Measurements from ENCODE around the gene OPTC.
A peak's percentile ranks its signal among the peaks of the same experiment; 100 is the strongest.
"Not testable (repeated sequence)": the region's sequence is repeated elsewhere in the genome, so short reads cannot be mapped to it uniquely, and the experiment has no call there.

Gene OPTC

DNA sequence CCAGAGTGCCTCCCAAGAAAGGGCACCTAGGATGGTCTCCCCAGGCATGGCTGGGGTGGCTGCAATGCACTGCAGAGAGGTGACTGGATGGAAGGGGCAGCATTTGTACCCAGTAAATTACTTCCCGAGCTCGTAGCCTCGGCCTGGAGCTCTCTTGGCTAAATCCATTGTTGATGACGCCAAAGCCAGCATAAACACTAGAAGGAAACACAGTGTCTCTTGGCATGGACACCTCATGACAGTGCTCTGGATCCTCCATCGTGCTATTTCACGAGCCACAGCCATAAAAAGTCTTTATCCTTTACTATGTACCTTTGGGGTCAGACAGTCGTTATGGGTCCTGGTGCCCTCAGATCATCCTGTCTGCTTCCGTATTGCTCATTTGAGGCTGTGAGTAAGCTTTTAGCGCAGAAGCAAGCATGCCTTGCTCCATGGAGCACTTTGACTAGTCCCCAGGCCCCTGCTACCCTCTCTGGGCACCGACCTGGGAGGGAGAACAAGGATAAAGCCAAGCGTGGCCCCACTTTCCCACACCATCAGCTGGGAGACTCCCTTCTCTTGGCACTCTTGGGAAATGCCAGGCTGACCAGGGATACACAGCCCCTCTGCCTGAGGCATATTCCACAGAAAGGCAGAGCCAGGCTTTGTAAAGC lies 28.7 kb upstream of the OPTC start:
- DNase-seq (ENCODE audit: low read depth in 4 of 4, low spot score in 1 of 4): no peak

DNA sequence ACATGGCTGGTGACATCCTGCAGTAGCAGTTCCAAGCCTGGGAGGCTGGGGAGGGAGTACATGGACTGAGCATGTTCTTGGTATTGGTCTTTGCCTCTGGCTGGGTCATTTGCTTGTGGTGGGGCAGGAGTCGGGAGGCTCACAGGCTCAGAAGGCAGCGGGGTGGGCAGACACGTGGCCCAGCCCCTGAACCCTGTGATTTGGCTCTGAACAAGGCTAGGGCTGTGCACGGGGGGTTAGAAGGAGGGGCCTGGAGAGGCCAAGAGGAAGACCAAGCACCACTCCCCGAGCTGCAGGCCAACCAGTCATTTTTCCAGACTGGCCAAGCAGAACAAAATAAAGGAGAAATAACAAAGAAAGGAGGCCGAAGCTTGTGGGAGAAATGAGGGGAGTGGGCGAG lies 28.0 kb upstream of the OPTC start:
- DNase-seq (ENCODE audit: low read depth in 4 of 4, low spot score in 1 of 4): no peak

DNA sequence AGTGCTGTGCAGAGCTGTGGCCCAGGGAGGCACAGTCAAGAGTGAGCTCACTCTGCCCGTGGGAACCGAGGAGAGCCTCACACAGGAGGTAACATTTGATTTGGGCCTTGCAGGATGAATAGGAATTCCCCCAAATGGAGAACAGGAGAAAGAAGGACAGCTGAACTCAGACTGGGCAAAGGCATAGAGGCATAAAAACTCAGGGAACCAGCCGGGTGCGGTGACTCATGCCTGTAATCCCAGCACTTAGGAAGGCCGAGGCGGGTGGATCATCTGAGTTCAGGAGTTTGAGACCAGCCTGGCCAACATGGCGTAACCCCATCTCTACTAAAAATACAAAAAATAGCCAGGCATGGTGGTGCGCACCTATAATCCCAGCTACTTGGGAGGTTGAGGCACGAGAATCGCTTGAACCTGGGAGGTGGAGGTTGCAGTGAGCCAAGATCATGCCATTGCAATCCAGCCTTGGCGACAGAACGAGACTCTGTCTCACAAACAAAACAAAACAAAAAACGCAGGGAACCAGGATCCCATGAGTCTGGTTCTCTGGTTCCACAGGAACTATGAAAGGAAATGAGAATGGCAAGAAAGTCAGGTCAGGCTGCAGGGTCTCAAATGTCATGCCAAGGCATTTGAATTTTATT lies 26.9 kb upstream of the OPTC start:
- not testable (repeated sequence) for DNase-seq (ENCODE audit: low read depth in 4 of 4, low spot score in 1 of 4)

DNA sequence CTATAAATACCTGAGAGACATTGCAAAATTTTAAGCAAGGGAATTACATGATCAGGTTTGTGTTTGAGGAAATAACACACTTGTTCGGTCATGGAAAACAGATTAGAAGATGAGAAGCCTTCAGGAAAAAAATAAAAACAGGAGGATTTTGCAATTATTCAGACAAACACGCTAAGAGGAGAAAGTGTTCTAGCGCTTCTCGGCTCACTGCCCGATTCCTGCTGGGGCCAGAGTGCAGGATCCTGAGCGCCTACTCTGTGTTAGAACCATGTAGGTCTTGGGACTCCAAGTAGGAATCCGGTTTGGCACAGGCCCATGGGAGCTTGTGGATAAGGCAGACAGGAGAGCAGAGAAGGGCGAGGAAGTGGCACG lies 26.4 kb upstream of the OPTC start:
- no peak for DNase-seq (ENCODE audit: low read depth in 4 of 4, low spot score in 1 of 4)

DNA sequence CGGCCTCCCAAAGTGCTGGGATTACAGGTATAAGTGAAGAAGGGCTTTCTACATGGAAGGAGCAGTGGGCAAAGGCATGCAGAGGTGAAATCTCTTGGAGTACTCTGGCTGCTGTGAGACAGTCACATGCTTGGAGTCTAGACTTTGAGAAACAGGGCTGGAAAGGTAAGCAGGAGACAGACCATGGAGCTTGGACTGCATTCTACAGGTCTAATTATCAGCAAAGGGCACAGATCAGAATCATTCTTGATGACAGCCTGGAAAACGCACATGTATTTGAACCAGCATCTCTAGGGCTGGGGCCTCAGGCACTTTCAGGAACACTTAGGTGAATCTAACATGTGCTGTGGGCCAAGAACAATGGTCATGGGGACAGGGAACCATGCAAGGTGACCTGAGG lies 25.6 kb upstream of the OPTC start:
- DNase-seq (ENCODE audit: low read depth in 4 of 4, low spot score in 1 of 4): no peak

DNA sequence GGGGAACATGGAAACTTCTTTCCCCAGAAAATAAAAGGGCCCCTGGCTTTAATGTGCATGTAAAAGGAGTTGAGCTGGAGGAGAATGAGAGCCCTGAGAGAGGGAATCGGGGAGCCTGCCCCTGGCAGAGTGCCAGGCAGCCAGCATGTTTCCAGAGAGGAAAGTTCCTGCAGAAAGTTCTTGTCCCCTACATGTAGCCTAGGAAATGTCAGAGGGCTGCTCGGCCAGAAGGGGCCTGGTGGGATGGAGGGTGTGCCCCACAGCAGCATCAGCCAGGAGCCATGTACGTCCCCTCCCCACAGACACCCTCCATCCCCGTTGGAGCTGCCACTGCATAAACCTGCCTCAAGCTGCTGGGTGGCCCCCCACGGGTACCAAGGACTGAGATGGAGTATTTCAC lies 23.7 kb upstream of the OPTC start:
- no peak for DNase-seq (ENCODE audit: low read depth in 4 of 4, low spot score in 1 of 4)

DNA sequence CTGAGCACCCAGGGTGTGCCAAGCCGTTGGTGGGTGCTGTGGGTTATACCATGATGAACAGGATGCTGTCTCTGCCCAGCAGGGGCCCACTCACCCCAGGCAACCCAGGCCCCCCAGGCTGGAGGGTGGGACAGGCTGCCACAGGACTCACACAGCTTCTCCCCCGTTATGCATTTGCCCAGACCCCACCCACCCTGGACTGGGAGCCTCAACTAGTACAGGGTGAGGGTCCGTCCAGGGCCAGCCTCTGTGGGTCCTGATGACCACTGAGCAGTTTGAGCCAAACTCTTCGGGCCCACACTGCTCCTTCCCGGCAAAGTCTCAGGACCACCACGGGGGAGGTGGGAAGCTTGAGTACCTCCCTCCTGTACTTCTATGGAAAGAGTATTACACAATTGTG lies 22.1 kb upstream of the OPTC start:
- no peak for DNase-seq (ENCODE audit: low read depth in 4 of 4, low spot score in 1 of 4)

DNA sequence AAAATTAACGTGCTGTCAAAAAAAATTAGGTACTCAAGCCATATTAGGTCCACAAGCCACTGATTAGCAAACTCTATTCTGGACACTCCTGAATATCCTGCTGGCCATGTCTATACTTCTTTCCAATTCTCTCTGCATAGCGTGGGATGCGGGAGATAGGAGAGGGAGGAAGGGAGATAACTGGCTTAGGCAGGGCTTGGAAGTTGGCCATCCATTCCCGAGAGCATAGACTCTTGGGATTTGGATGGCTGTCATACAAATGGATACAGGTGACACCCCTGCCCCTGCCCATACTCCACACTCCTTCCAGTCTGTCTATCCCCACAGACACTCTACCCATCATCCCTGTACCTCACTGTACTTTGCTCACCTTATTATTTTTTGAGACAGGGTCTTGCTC lies 20.7 kb upstream of the OPTC start:
- DNase-seq (ENCODE audit: low read depth in 4 of 4, low spot score in 1 of 4): no peak

DNA sequence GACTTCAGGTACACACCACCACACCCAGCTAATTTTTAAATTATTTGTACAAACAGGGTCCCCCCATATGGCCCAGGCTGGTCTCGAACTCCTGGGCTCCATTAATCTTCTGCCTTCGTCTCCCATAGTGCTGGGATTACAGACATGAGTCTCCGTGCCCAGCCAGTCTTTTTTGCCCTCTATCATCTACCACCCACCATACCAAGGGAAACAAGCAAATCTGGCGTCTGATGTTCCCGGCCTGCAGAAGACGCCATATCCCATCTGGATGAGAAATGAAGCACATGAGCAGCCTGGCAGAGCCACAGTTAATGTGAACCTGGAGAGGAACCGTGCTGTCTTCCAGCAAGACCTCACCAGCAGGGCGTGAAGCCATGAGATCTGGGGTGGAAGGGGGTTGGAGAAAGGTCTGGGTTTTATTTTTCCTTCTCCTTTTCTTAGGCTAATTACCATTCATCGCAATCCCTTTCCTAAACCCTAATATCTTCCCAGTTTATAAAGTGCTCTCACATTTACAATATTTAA lies 20.1 kb upstream of the OPTC start:
- no peak for DNase-seq (ENCODE audit: low read depth in 4 of 4, low spot score in 1 of 4)

DNA sequence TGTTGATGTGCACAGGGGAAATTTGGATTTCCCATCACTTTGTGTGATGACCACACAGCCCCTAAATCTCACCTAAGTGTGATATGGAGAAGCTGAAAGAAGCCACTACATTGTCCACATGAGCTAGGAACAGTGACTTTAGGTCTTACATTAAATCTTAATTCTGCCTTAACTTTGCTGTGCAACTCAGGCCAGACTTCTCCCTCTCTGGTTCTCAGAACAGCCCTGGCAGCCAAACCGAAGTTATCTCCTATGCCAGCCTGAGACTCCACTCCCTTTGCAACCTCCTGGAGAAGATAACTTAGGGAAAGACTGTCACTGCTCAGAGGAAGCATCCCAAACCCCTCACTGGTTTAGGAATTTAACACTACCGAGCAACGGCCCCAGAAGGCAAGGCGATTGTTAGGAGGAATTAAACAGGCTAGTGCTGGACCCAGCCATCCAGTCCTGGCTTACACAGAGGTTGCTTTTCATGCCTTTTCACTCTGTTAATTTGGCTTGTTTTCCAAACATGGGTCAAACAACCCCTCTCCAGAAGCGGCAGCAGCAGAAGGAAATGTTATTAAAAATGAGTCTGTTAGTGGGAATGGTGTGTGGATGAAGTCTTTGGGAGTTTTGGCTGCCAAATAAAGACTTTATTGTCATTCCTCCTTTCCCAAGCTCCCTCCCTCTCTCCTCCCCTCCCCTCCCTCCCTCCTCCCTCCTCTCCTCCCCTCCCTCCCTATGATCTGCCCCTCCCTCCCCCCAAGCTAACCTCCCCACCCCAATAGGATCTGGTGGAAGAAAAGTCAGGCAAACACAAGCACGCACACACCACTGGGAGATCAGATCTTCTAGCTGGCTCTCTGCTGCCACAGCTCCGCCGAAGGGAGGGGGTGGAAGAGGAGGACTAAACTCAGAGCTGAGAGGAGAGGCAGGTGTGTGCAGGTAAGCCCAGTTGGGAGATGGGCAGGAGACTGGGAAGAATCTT lies 18.7 kb upstream of the OPTC start, which contains the start of gene PRELP:
TSS of gene PRELP (plus strand) at position 795 of the 970 bp plus-strand sequence. CDS start 7,379 bp downstream, outside the sequence.
- no peak for DNase-seq (ENCODE audit: low read depth in 4 of 4, low spot score in 1 of 4)

DNA sequence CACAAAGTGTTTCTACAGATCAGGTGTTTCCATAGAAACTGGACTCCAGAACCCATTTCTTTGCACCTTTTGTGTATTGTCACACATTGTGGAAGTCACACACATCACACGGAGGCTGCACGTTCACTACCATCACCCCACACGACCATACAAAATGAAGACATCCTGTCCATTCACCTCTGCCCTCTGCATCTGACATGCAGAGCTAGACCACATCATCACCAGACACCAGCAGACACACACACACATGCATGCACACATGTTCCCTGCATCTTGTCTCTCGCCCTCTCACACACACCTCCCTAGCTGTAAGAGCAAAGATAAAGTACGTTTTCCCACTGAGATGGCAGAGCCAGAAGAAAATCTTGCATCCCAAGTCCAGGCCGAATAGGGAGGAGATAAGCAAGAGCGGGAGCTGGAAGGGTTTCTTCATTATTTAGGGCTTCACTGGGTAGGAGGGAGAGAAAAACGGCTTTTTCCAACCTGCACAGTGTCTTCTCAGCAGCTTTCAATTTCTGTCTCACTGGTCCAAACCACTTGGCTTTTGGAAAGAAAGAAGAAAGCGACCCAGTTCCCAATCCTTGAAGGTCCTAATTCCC lies 17.6 kb upstream of the OPTC start:
- no peak for DNase-seq (ENCODE audit: low read depth in 4 of 4, low spot score in 1 of 4)

DNA sequence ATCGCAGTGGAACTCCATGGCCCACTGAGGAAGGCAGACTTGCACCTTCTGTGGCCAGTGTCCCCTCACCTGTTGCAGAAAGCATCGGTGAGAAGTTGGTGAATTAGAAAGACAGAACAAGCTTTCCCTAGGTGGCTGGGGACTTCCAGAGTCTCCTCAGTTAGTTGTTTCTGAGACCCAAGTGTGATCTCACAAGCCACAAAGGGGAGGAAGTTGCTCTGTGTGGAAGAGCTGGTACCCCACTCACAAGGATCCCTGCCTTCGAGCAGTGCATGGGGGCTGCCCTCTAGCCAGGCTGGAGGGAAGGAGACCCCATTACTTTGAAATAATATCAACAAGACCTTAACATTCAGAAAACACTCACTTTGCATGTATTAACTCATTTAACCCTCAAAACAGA lies 16.2 kb upstream of the OPTC start:
- no peak for DNase-seq (ENCODE audit: low read depth in 4 of 4, low spot score in 1 of 4)

DNA sequence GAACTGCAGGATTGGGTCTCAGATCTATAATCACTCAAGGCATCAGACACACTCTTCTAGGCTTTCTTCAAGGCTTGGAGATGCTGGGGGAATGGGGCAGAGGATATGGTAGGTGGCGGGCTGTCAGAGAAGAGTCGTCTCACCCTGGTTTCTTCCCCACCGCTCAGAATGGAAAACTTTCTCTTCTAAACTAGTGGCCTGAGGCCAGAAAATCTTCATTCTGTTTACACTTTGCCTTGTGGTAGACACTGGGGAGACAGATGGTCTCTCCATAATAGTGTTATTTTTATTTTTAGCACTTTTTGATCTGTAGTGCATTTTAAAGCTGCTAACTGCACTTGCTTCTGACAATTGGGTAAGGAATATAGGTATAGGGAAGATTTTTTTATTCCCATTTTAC lies 15.7 kb upstream of the OPTC start:
- no peak for DNase-seq (ENCODE audit: low read depth in 4 of 4, low spot score in 1 of 4)

DNA sequence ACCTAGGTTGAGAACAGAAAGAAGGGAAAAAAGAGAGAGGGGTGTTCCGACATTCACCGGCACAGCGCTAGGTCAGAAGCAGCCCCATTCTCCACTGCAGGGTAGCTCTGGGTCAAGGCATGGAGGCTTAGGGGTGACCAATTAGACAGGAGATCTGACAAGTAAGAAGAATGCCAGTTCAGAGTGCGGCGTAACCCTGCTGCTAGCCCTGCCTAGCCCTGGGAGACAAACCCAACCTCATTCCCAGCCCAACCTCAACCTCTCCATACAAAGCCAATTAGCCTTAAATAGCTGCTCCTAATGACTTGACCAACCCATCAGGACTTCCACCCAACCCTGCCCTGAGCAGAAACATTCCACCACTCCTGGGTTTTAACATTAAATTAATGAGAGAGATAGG lies 15.0 kb upstream of the OPTC start:
- DNase-seq (ENCODE audit: low read depth in 4 of 4, low spot score in 1 of 4): no peak

DNA sequence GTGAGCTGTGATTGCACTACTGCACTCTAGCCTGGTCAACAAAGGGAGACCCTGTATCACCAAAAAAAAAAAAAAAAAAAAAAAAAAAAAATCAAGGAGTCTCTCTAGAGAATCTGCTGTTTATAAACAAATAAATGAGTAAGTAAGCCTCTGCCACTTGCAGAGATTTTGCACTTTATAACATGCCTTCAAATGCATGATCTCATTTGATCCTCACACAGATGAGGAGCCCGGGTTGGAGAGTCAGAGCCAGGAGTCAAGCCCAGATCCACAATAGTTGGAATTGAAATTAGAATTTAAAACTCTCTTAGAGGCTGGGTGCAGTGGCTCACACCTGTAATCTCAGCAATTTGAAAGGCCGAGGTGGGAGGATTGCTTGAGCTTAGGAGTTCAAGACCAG lies 14.3 kb upstream of the OPTC start:
- no peak for DNase-seq (ENCODE audit: low read depth in 4 of 4, low spot score in 1 of 4)

DNA sequence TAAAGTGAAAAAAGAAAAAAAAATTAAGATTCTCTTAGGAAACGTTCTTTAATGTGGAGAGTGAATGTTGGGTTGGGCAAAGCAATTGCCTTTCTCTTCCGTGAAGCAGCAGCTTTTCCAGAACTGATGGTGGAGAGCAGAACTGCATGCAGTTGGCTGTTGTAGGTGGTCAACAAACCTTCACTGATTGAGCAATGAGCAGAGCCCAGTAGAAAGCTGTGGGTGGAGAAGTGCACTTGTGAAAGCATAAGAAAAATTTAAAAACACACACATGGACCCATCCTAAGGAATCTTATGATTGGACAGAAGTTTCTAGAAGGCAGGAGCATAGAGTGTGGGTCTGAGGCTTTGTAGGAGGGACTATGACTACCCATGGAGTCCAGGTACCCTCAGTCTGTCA lies 13.9 kb upstream of the OPTC start:
- no peak for DNase-seq (ENCODE audit: low read depth in 4 of 4, low spot score in 1 of 4)

DNA sequence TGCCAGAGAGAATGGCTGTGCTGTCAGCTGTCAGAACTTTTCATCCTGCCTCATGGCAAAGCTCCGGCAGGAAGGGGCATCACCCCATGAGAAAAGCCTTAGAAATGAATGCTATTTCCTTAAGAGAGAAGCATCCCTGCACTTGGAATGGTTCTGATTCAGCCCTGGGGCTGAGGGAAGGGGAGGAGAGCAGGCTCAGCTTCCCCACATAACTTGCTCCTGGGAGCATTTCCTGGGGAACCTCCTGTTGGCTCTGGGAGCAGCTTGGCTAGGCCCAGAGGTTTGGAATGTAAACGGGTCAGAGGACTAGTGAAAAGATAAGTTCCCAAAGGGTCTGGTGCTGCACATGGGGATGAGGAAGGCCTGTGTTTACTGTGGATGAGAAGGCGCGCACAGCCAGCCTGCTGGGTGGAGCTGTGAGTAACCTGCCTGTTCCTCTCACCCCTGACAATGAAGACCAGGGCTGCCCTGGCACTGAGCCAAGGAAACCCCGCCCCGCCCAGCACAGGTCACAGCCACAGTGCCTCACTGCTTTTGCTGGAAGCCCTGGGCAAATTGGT lies 13.3 kb upstream of the OPTC start:
- DNase-seq (ENCODE audit: low read depth in 4 of 4, low spot score in 1 of 4): peak in 2 of 4 experiments; percentile 37 to 38

DNA sequence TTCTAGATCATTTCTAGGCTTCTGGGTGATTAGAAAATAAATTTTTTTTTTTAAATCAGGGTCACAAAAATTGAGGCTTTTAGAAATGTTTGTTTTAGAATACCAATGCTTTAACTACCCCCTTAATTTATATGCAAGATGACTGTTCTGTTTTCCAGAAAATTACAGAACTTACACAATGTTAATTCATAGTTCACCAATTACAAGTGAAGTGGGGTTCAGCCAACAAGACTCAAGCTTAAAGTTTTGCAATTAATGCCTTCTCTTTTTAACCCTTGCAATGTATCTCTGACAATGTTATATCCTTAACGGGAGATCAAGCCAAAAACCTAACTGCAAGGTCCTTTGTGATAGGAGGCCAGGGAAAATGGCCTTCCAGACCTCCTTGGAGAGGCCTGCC lies 12.8 kb upstream of the OPTC start:
- no peak for DNase-seq (ENCODE audit: low read depth in 4 of 4, low spot score in 1 of 4)

DNA sequence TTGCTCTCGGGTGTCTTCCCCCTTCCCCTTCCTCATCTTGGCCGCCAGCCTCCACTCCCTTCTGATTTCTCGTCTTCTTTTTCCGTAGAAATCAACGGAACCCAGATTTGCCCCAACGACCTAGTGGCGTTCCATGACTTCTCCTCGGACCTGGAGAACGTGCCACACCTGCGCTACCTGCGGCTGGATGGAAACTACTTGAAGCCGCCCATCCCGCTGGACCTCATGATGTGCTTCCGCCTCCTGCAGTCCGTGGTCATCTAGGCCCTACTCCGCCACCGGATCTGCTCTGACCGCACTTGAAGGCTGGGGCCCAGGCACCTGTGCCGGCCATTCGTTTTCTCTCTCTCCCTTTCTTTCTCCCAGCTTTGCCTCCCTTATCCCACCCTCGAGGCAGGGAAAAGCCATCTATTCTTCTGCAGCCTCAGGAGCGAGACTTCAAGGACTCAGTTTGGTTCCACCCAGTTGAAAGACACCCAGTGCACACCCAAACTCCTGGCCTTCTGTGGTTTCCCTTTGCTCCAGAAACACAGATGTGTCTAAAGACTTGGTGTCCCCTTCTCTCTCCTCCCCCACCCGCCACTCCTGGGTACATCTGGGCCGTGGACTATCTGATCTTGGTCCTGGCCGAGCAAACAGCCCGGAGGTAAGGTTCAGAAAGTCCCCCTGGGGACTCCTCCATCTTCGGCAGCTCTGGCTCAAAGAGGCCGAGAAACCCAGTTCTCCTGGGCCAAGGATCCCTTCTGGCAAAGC lies 7.2 kb upstream of the OPTC start:
- no peak for DNase-seq (ENCODE audit: low read depth in 4 of 4, low spot score in 1 of 4)

DNA sequence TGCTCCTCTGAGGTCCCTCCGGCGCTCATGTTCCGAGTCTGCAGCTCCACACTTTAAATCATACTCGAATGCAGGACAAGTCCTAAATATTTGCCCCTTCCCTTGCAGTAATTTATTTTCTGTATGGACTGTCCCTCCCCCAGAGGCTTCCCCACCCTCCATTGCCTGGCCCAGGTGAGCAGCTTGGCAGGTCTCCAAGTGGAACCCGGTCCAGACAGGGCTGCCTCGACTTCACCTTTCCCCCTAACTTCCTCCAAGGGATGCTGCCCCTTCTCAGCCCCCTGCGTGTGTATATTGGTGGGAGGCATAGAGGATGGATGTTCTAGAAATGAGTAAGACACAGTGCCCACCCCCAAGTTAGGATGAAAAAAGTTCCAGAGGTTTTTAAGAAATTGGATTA lies 5.4 kb upstream of the OPTC start:
- DNase-seq (ENCODE audit: low read depth in 4 of 4, low spot score in 1 of 4): no peak
